B cell (primary cell): ENCODE measurements around the gene SATB1. TPM values are rescaled to one million over a fixed set of nuclear protein-coding genes. Genes with fewer than 3 reads are reported as not detected.

ENCODE experiments used
- ATAC-seq: fragments of 200-7000 bp; cut with Tn5 transposase; one replicate; pipeline ENCODE4 v1.10.0; 2021; ENCODE audit warnings: low read depth, mild to moderate bottlenecking, moderate number of reproducible peaks, moderate library complexity
- CTCF ChIA-PET: fragments of 350-600 bp; sonication (Branson Sonifier 250); formaldehyde crosslinking; loops from one replicate; lab custom pipeline; 2021; ENCODE audit warnings: antibody characterized with exemption, inconsistent platforms; lab: Charles Lee
- POLR2A ChIA-PET: fragments of 350-600 bp; sonication (Branson Sonifier 250); formaldehyde crosslinking; loops from one replicate; lab custom pipeline; 2021; ENCODE audit warnings: antibody characterized with exemption; lab: Charles Lee
- DNase-seq: peaks from one replicate; pipeline ENCODE4 v3.0.0; 2013
- H2AFZ ChIP-seq: 2 replicates; pipeline ENCODE4 v1.6.1; 2012; ENCODE audit warnings: mild to moderate bottlenecking, low read depth, low read length; ENCODE audit not compliant: insufficient read depth, poor library complexity, severe bottlenecking
- H3K27ac ChIP-seq, 2 donors: 1 replicate in 1 of 2; 2 replicates in 1 of 2; pipeline ENCODE4 v1.5.1; 2012 to 2013; ENCODE audit warnings: low read length in 2 of 2, mild to moderate bottlenecking in 2 of 2, moderate library complexity in 1 of 2
- H3K27me3 ChIP-seq, 4 experiments: fragments of 200-600 bp in 1 of 4; sonication (generic) in 1 of 4; replicated peaks in 1 of 4; 1 replicate in 2 of 4; 2 replicates in 2 of 4; pipeline versions ENCODE4 v1.6.1 to v1.7.0; 2013 to 2016; ENCODE audit warnings: low read length in 3 of 4, mild to moderate bottlenecking in 2 of 4, mixed read lengths in 1 of 4, moderate library complexity in 1 of 4; ENCODE audit not compliant: insufficient read depth in 4 of 4, control insufficient read depth in 3 of 4; ENCODE audit errors: control extremely low read depth in 1 of 4
- H3K36me3 ChIP-seq, 2 experiments: replicated peaks in 1 of 2; 1 replicate in 1 of 2; 2 replicates in 1 of 2; pipeline versions ENCODE4 v1.6.1 to v1.7.1; 2013; ENCODE audit warnings: low read length in 1 of 2; ENCODE audit not compliant: insufficient read depth in 2 of 2, control insufficient read depth in 1 of 2; ENCODE audit errors: control extremely low read depth in 1 of 2, extremely low read depth in 1 of 2
- H3K4me1 ChIP-seq, 2 donors: fragments of 200-600 bp in 1 of 2; sonication (generic) in 1 of 2; 1 replicate in 1 of 2; 2 replicates in 1 of 2; pipeline versions ENCODE4 v1.5.1 to v1.6.1; 2013 to 2017; ENCODE audit warnings: low read length in 2 of 2; ENCODE audit not compliant: control insufficient read depth in 2 of 2, insufficient read depth in 2 of 2
- H3K4me2 ChIP-seq: replicated peaks from 2 replicates; pipeline ENCODE3; 2012; ENCODE audit warnings: mild to moderate bottlenecking, low read depth, low read length; ENCODE audit not compliant: poor library complexity, severe bottlenecking
- H3K4me3 ChIP-seq, 5 experiments: fragments of 200-600 bp in 1 of 5; sonication (generic) in 1 of 5; 1 replicate in 3 of 5; 2 replicates in 2 of 5; pipeline versions ENCODE4 v1.5.1 to v1.7.0; 2011 to 2016; ENCODE audit warnings: low read length in 4 of 5, mild to moderate bottlenecking in 4 of 5, low read depth in 2 of 5, control low read depth in 1 of 5, moderate library complexity in 1 of 5; ENCODE audit not compliant: insufficient read depth in 1 of 5; ENCODE audit errors: control extremely low read depth in 1 of 5, extremely low read depth in 1 of 5
- H3K79me2 ChIP-seq: fragments of 200-600 bp; sonication (generic); one replicate; pipeline ENCODE4 v1.6.0; 2016; ENCODE audit warnings: low read length; ENCODE audit not compliant: control insufficient read depth, insufficient read depth
- H3K9ac ChIP-seq: fragments of 200-600 bp; sonication (generic); 2 replicates; pipeline ENCODE4 v1.6.1; 2017; ENCODE audit warnings: mild to moderate bottlenecking, low read length, moderate library complexity
- H3K9me3 ChIP-seq, 3 donors: one replicate each; pipeline versions ENCODE4 v1.6.1 to v1.7.1; 2013; ENCODE audit warnings: low read length in 2 of 3; ENCODE audit not compliant: control insufficient read depth in 2 of 3, insufficient read depth in 1 of 3; ENCODE audit errors: control extremely low read depth in 1 of 3
- H4K20me1 ChIP-seq: 2 replicates; pipeline ENCODE4 v1.6.0; 2012; ENCODE audit warnings: mild to moderate bottlenecking, low read length; ENCODE audit not compliant: insufficient read depth, control insufficient read depth, poor library complexity, severe bottlenecking
- H3K27ac Mint-ChIP-seq: one replicate; pipeline ENCODE4 v1.8.0; 2021; ENCODE audit warnings: mixed read lengths
- H3K27me3 Mint-ChIP-seq: one replicate; pipeline ENCODE4 v1.8.0; 2021; ENCODE audit warnings: mixed read lengths
- H3K4me1 Mint-ChIP-seq: one replicate; pipeline ENCODE4 v1.8.0; 2021; ENCODE audit warnings: mixed read lengths
- H3K4me3 Mint-ChIP-seq: one replicate; pipeline ENCODE4 v1.8.0; 2021; ENCODE audit warnings: mixed read lengths
- H3K9me3 Mint-ChIP-seq: one replicate; pipeline ENCODE4 v1.8.0; 2022; ENCODE audit warnings: mixed read lengths; ENCODE audit not compliant: insufficient read depth
- CTCF ChIP-seq: fragments of 200-600 bp; IDR thresholded peaks from one replicate; pipeline ENCODE4 v1.8.0; 2022; ENCODE audit warnings: antibody characterized with exemption, mild to moderate bottlenecking
- EZH2 ChIP-seq: IDR thresholded peaks from 2 replicates; pipeline ENCODE4 v1.6.1; 2012; ENCODE audit warnings: borderline replicate concordance, low read depth, mild to moderate bottlenecking, moderate library complexity, low read length; ENCODE audit not compliant: insufficient read depth, poor library complexity, severe bottlenecking
- WGBS: methylation state at CpG from one replicate; pipeline ENCODE4 v1.1.5; 2013; ENCODE audit warnings: missing lambda C conversion rate; ENCODE audit not compliant: insufficient coverage; 5-methylcytosine and 5-hydroxymethylcytosine counted together
- intact Hi-C: fragments of 100-400 bp; cut with micrococcal nuclease; formaldehyde crosslinking; loops from one replicate; pipeline ENCODE4 v1.10.0; 2022
- polyA plus RNA-seq: library from polyadenylated mRNA; depleted of rRNA; stranded (reverse); fragments of >200 nt; gene quantifications from 2 replicates; pipeline ENCODE4 v1.2.3, GENCODE V29; 2012
- total RNA-seq, 2 donors: library from RNA; stranded (reverse); fragments of 120-200 nt in 1 of 2; gene quantifications; 1 replicate in 1 of 2; 2 replicates in 1 of 2; pipeline versions ENCODE4 v1.2.3 to v1.2.4, GENCODE V29; 2013 to 2022

SATB1 gene
- total and polyA plus RNA-seq, 2 donors (not counting 1 experiment from before 2014, with no cell fraction given), result 42.3 to 66.5 TPM

- H3K4me3 Mint-ChIP-seq, result no peak overlapping the region
- no peaks in the 10 kb centered on the region for H3K27me3 Mint-ChIP-seq
- no peaks in the 10 kb centered on the region for H3K4me1 Mint-ChIP-seq
- Histone ChIP-seq H3K4me1 (no peaks in the 10 kb centered on the region), H3K79me2 (no peaks in the 10 kb centered on the region), H2AFZ (no peak overlapping the region), H3K36me3 (peaks cover 0 to 2% of the 10 kb centered on the region in 2 experiments), H4K20me1 (no peaks in the 10 kb centered on the region), H3K9me3 (no peaks in the 10 kb centered on the region), H3K4me2 (no peak overlapping the region), H3K4me3 (no peak overlapping the region), H3K9ac (no peak overlapping the region), H3K27me3 (no peaks in the 10 kb centered on the region), H3K27ac (no peak overlapping the region)
- no peak overlapping the region for H3K27ac Mint-ChIP-seq
- TF ChIP-seq CTCF, result no peak
- TF ChIP-seq EZH2, result no peak
- WGBS, result no CpG with 5 or more reads among the region's 2 CpGs
- no peaks in the 10 kb centered on the region for H3K9me3 Mint-ChIP-seq
- no peak for DNase-seq
- no peak for ATAC-seq
- POLR2A ChIA-PET, result no interaction called here
- intact Hi-C loops, result no loop called here
- CTCF ChIA-PET, result interaction anchor here (1.4 kb wide), 1 partner anchor 86 kb away, joined by 3 read pairs; no protein-coding TSS in a partner anchor
These were observed 49.1 kb upstream of the SATB1 start for GRCh38 chr3:18474202-18474601.

GRCh38 chr3:18469775-18470174 is 44.6 kb upstream of the SATB1 start:
- no peak for DNase-seq
- no peaks in the 10 kb centered on the region for H3K4me1 ChIP-seq
- no peak for ATAC-seq
- Mint-ChIP-seq H3K9me3 (no peaks in the 10 kb centered on the region), H3K27me3 (no peaks in the 10 kb centered on the region), H3K4me1 (no peaks in the 10 kb centered on the region), H3K4me3 (no peak overlapping the region), H3K27ac (no peak overlapping the region)
- H3K79me2 ChIP-seq, result no peaks in the 10 kb centered on the region
- POLR2A ChIA-PET, result no interaction called here
- no peaks in the 10 kb centered on the region for H3K9me3 ChIP-seq
- H3K4me2 ChIP-seq, result no peak overlapping the region
- no peak overlapping the region for H3K9ac ChIP-seq
- no peaks in the 10 kb centered on the region for H4K20me1 ChIP-seq
- no peak overlapping the region for H2AFZ ChIP-seq
- no CpG with 5 or more reads among the region's 1 CpG for WGBS
- CTCF ChIA-PET, result no interaction called here
- peaks cover 2 to 8% of the 10 kb centered on the region in 2 experiments for H3K36me3 ChIP-seq
- TF ChIP-seq CTCF (no peak), EZH2 (no peak)
- no peak overlapping the region for H3K4me3 ChIP-seq
- intact Hi-C loops, result no loop called here
- H3K27me3 ChIP-seq, result no peaks in the 10 kb centered on the region
- no peak overlapping the region for H3K27ac ChIP-seq
